PC-3 (cell line): Measurements from ENCODE around the gene GSTM2. TPM values are rescaled to one million over a fixed set of nuclear protein-coding genes. Genes with fewer than 3 reads are reported as not detected.
"Not testable (repeated sequence)": the region's sequence is repeated elsewhere in the genome, so short reads cannot be mapped to it uniquely, and the experiment has no call there.

Experiments used
- ATAC-seq: fragments of 200-7000 bp; cut with Tn5 transposase; 2 replicates; pipeline ENCODE4 v1.9.1; 2020; ENCODE audit warnings: mild to moderate bottlenecking, moderate library complexity
- BruUV-seq: library from RNA; stranded (reverse); fragments of 400-500 nt; replicated peaks from 2 replicates; lab custom pipeline; 2021; lab: Mats Ljungman, UMichigan
- CTCF ChIA-PET: fragments of 300-600 bp; sonication (Branson Sonifier 250); formaldehyde crosslinking; loops from one replicate; lab custom pipeline; 2022; ENCODE audit warnings: antibody characterized with exemption; lab: Charles Lee
- POLR2A ChIA-PET: fragments of 300-600 bp; sonication (Branson Sonifier 250); formaldehyde crosslinking; loops from one replicate; lab custom pipeline; 2022; ENCODE audit warnings: antibody characterized with exemption; ENCODE audit not compliant: unreplicated experiment; lab: Charles Lee
- DNase-seq: peaks from one replicate; pipeline ENCODE4 v3.0.0-alpha.2; 2015
- H2AFZ ChIP-seq: fragments of 300-600 bp; sonication (generic); 2 replicates; pipeline ENCODE4 v1.6.0; 2016; ENCODE audit warnings: antibody characterized with exemption, low read length
- H3F3A ChIP-seq: fragments of 300-600 bp; sonication (generic); one replicate; pipeline ENCODE4 v1.6.0; 2017; ENCODE audit warnings: antibody characterized with exemption, low read length, control low read depth, mild to moderate bottlenecking; ENCODE audit not compliant: unreplicated experiment
- H3K27ac ChIP-seq: fragments of 300-600 bp; sonication (generic); 2 replicates; pipeline ENCODE4 v1.5.1; 2016; ENCODE audit warnings: mild to moderate bottlenecking, low read length
- H3K27me3 ChIP-seq: fragments of 300-600 bp; sonication (generic); 2 replicates; pipeline ENCODE4 v1.6.1; 2016; ENCODE audit warnings: low read length, mixed read lengths
- H3K36me3 ChIP-seq: fragments of 300-600 bp; sonication (generic); 2 replicates; pipeline ENCODE4 v1.6.1; 2016; ENCODE audit warnings: low read depth, mixed run types, low read length, mixed read lengths
- H3K4me1 ChIP-seq: fragments of 300-600 bp; sonication (generic); 2 replicates; pipeline ENCODE4 v1.5.1; 2016; ENCODE audit warnings: low read length; ENCODE audit not compliant: insufficient read depth
- H3K4me2 ChIP-seq: fragments of 300-600 bp; sonication (generic); 2 replicates; pipeline ENCODE4 v1.6.0; 2016; ENCODE audit warnings: low read length
- H3K4me3 ChIP-seq: fragments of 300-600 bp; sonication (generic); 2 replicates; pipeline ENCODE4 v1.5.1; 2016; ENCODE audit warnings: mild to moderate bottlenecking, low read length, mixed read lengths
- H3K79me2 ChIP-seq: fragments of 300-600 bp; sonication (generic); 2 replicates; pipeline ENCODE4 v1.6.1; 2017; ENCODE audit warnings: low read length, mixed read lengths
- H3K9ac ChIP-seq: fragments of 300-600 bp; sonication (generic); 2 replicates; pipeline ENCODE4 v1.6.0; 2016; ENCODE audit warnings: mild to moderate bottlenecking, low read length
- H3K9me2 ChIP-seq: fragments of 300-600 bp; sonication (generic); replicated peaks from 2 replicates; pipeline ENCODE4 v1.6.1; 2016; ENCODE audit warnings: mixed run types, low read length, mixed read lengths
- H3K9me3 ChIP-seq: fragments of 300-600 bp; sonication (generic); 2 replicates; pipeline ENCODE4 v1.6.1; 2016; ENCODE audit warnings: low read length, mixed read lengths
- H4K20me1 ChIP-seq: fragments of 300-600 bp; sonication (generic); 2 replicates; pipeline ENCODE4 v1.6.1; 2016; ENCODE audit warnings: low read length, mixed read lengths
- EZH2 ChIP-seq: fragments of 300-600 bp; sonication (generic); IDR thresholded peaks from one replicate; pipeline ENCODE4 v1.6.1; 2017; ENCODE audit warnings: antibody characterized with exemption, mild to moderate bottlenecking, low read length; ENCODE audit not compliant: unreplicated experiment
- EZH2phosphoT487 ChIP-seq: fragments of 300-600 bp; sonication (generic); IDR thresholded peaks from 2 replicates; pipeline ENCODE4 v1.6.1; 2018; ENCODE audit warnings: mild to moderate bottlenecking, antibody characterized with exemption, low read length, borderline replicate concordance
- intact Hi-C: fragments of 100-400 bp; cut with micrococcal nuclease; formaldehyde crosslinking; loops from 2 replicates; pipeline ENCODE4 v1.9.0; 2023
- total RNA-seq: library from RNA; depleted of rRNA; stranded (reverse); fragments of >200 nt; gene quantifications from 2 replicates; pipeline ENCODE4 v1.2.3, GENCODE V29; 2014
- TF ChIP-seq, protein P1 (sequence below): fragments of 300-600 bp; sonication (generic); conservative IDR thresholded peaks from 2 replicates; pipeline ENCODE4 v1.5.1; 2017; ENCODE audit warnings: antibody characterized with exemption, low read depth, mild to moderate bottlenecking, low read length

GSTM2 gene
- total RNA-seq, 1 experiment from 2014 or later, result 38.6 TPM

DNA sequence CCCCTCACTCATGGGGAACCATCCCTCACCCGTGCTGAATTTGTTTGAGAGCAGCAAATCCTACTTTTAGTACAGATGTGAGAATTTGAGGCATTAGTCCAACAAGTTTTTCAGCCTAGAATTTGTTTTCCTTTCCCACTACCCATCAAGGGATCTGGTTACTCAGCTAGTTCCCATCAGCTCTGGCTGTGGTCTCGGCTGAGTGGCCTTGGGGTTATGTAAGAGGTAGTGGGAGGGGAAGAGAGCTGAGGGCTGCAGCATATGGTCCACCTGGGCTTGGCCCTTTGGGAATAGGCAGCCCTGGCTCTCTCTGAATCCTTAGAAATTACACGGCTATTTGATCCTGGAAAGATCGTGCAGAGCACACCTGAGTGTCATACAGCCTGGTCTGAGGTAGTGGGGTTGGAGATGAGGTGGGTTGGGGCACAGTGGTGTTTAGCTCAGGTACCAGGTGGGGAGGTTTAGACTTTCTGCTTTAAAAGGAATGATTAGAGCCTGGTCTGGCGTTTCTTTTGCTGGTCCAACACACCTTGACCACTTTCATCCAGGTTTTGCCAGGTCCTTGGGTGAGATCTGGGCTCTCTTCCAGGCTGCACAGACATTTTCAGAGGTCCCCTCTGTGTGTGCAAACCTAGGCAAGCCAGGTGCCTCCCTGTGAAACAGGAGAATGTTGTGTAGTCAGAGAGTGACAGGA lies 7.7 kb upstream of the GSTM2 start:
- Histone ChIP-seq H3K27ac (no peak overlapping the region), H3K27me3 (no peaks in the 10 kb centered on the region), H3K9me2 (no peaks in the 10 kb centered on the region), H2AFZ (no peak overlapping the region), H3K4me2 (no peak overlapping the region), H4K20me1 (no peaks in the 10 kb centered on the region), H3K4me1 (peaks cover 23% of the 10 kb centered on the region), H3K4me3 (no peak overlapping the region), H3F3A (no peaks in the 10 kb centered on the region), H3K9ac (no peak overlapping the region), H3K79me2 (no peaks in the 10 kb centered on the region), H3K9me3 (no peaks in the 10 kb centered on the region), H3K36me3 (no peaks in the 10 kb centered on the region)
- BruUV-seq, result no TSS peak
- DNase-seq (no peak), ATAC-seq (no peak)
- ChIA-PET POLR2A (no interaction called here), CTCF (no interaction called here)
- TF ChIP-seq EZH2phosphoT487, result no peak
- TF ChIP-seq, protein P1, sequence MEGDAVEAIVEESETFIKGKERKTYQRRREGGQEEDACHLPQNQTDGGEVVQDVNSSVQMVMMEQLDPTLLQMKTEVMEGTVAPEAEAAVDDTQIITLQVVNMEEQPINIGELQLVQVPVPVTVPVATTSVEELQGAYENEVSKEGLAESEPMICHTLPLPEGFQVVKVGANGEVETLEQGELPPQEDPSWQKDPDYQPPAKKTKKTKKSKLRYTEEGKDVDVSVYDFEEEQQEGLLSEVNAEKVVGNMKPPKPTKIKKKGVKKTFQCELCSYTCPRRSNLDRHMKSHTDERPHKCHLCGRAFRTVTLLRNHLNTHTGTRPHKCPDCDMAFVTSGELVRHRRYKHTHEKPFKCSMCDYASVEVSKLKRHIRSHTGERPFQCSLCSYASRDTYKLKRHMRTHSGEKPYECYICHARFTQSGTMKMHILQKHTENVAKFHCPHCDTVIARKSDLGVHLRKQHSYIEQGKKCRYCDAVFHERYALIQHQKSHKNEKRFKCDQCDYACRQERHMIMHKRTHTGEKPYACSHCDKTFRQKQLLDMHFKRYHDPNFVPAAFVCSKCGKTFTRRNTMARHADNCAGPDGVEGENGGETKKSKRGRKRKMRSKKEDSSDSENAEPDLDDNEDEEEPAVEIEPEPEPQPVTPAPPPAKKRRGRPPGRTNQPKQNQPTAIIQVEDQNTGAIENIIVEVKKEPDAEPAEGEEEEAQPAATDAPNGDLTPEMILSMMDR, result no peak
- no peak for TF ChIP-seq EZH2
- intact Hi-C loops, result no loop called here

DNA sequence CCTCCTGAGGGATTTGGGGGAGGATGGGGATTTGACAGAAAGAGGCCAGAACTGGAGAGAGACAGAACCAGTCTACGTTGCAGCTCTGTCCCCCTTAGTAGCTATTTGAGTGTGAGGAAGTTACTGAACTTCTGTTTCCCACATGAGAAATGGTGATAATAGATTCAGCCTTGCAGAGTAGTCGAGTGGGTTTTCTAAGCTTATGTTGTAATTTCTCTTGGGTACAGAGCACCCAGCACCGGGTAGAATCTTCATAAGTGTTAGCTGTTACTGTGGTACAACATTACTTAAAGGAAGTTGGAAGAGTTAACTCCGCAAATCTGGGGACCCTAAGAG lies 7.2 kb upstream of the GSTM2 start:
- H4K20me1 ChIP-seq, H3K9ac ChIP-seq, H3F3A ChIP-seq, intact Hi-C loops, H3K27me3 ChIP-seq, H3K4me2 ChIP-seq, BruUV-seq, H3K9me2 ChIP-seq, CTCF ChIA-PET, ATAC-seq, H3K79me2 ChIP-seq, H3K36me3 ChIP-seq, POLR2A ChIA-PET, H3K9me3 ChIP-seq, H3K4me3 ChIP-seq, DNase-seq, H2AFZ ChIP-seq, H3K27ac ChIP-seq: not testable (repeated sequence)
- peaks cover 19% of the 10 kb centered on the region for H3K4me1 ChIP-seq

DNA sequence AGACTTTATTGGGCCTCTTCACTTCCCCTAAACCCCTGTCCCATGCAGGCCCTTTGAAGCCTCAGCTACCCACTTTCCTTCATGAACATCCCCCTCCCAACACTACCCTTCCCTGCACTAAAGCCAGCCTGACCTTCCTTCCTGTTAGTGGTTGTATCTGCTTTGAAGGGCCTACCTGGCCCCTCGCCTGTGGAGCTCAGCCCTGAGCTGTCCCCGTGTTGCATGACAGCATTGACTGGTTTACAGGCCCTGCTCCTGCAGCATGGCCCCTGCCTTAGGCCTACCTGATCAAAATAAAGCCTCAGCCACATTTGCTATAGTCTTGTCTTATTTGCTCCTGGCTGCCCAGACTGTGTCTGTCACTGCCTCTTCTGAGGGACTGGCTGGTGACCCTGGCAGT lies 6.5 kb upstream of the GSTM2 start:
- H3K79me2 ChIP-seq, result no peaks in the 10 kb centered on the region
- no peak overlapping the region for H3K9ac ChIP-seq
- no peaks in the 10 kb centered on the region for H3F3A ChIP-seq
- CTCF ChIA-PET, result no interaction called here
- no peak overlapping the region for H3K27ac ChIP-seq
- H3K9me2 ChIP-seq, result no peaks in the 10 kb centered on the region
- H3K9me3 ChIP-seq, result no peaks in the 10 kb centered on the region
- no peak overlapping the region for H2AFZ ChIP-seq
- H3K36me3 ChIP-seq, result no peaks in the 10 kb centered on the region
- H3K27me3 ChIP-seq, result no peaks in the 10 kb centered on the region
- TF ChIP-seq EZH2, result no peak
- no peak for TF ChIP-seq EZH2phosphoT487
- TF ChIP-seq, protein P1, result no peak
- H3K4me2 ChIP-seq, result no peak overlapping the region
- H3K4me1 ChIP-seq, result peaks cover 18% of the 10 kb centered on the region
- no peak for ATAC-seq
- POLR2A ChIA-PET, result no interaction called here
- BruUV-seq, result no TSS peak
- intact Hi-C loops, result no loop called here
- no peaks in the 10 kb centered on the region for H4K20me1 ChIP-seq
- DNase-seq, result no peak
- H3K4me3 ChIP-seq, result no peak overlapping the region
